Measurements from ENCODE around the gene GRAPL.
"Not testable (repeated sequence)": the region's sequence is repeated elsewhere in the genome, so short reads cannot be mapped to it uniquely, and the experiment has no call there.

GRAPL gene

GRCh38 chr17:19136605-19137004 lies 9.2 kb downstream of the GRAPL start:
- DNase-seq (ENCODE audit: low spot score): not testable (repeated sequence)

- not testable (repeated sequence) for DNase-seq (ENCODE audit: low spot score)
Observed at GRCh38 chr17:19137959-19138358, 10.6 kb downstream of the GRAPL start.

GRCh38 chr17:19141366-19142155 lies 14.2 kb downstream of the GRAPL start:
- DNase-seq (ENCODE audit: low spot score): not testable (repeated sequence)

- DNase-seq (ENCODE audit: low spot score): not testable (repeated sequence)
Observed at GRCh38 chr17:19142419-19142818, 15.0 kb downstream of the GRAPL start.

- DNase-seq (ENCODE audit: low spot score): not testable (repeated sequence)
Observed at GRCh38 chr17:19143097-19143777, 15.8 kb downstream of the GRAPL start.

- not testable (repeated sequence) for DNase-seq (ENCODE audit: low spot score)
Observed at GRCh38 chr17:19144373-19144772, 17.0 kb downstream of the GRAPL start.

- DNase-seq (ENCODE audit: low spot score): not testable (repeated sequence)
Observed at GRCh38 chr17:19145471-19145870, 18.1 kb downstream of the GRAPL start.

- DNase-seq (ENCODE audit: low spot score): not testable (repeated sequence)
Observed at GRCh38 chr17:19150678-19151615, 23.6 kb downstream of the GRAPL start.

- DNase-seq (ENCODE audit: low spot score): not testable (repeated sequence)
Observed at GRCh38 chr17:19157628-19158027, 30.2 kb downstream of the GRAPL start.

- DNase-seq (ENCODE audit: low spot score): not testable (repeated sequence)
Observed at GRCh38 chr17:19158478-19158877, 31.1 kb downstream of the GRAPL start.

- not testable (repeated sequence) for DNase-seq (ENCODE audit: low spot score)
Observed at GRCh38 chr17:19158938-19159337, 31.5 kb downstream of the GRAPL start.

- DNase-seq (ENCODE audit: low spot score): not testable (repeated sequence)
Observed at GRCh38 chr17:19161308-19162107, 34.1 kb downstream of the GRAPL start.

GRCh38 chr17:19162384-19163216 lies 35.2 kb downstream of the GRAPL start:
- not testable (repeated sequence) for DNase-seq (ENCODE audit: low spot score)

GRCh38 chr17:19174422-19174821 lies 47.0 kb downstream of the GRAPL start:
- not testable (repeated sequence) for DNase-seq (ENCODE audit: low spot score)

GRCh38 chr17:19175410-19175809 lies 48.0 kb downstream of the GRAPL start:
- DNase-seq (ENCODE audit: low spot score): not testable (repeated sequence)

- DNase-seq (ENCODE audit: low spot score): not testable (repeated sequence)
Observed at GRCh38 chr17:19181040-19181875, 53.9 kb downstream of the GRAPL start.

- DNase-seq (ENCODE audit: low spot score): not testable (repeated sequence)
Observed at GRCh38 chr17:19187883-19188869, 60.8 kb downstream of the GRAPL start.
